Measurements from ENCODE around the gene BOC. TPM values are rescaled to one million over a fixed set of nuclear protein-coding genes. Genes with fewer than 3 reads are reported as not detected.

Gene BOC
- total RNA-seq, 2 experiments from 2014 or later, result not detected

GRCh38 chr3:113231827-113232253 lies 20.5 kb downstream of the BOC start:
- no peak overlapping the region for H3K4me3 Mint-ChIP-seq
- no peak overlapping the region for H3K27ac ChIP-seq (ENCODE audit: low read depth in 1 of 2, low read length in 2 of 2)
- no peaks in the 10 kb centered on the region for H3K27me3 Mint-ChIP-seq
- no peaks in the 10 kb centered on the region for H3K4me1 Mint-ChIP-seq (ENCODE audit: low read depth)
- no peaks in the 10 kb centered on the region for H3K4me1 ChIP-seq (ENCODE audit: insufficient read depth, low read length)
- H3K27ac Mint-ChIP-seq, result no peak overlapping the region
- no peaks in the 10 kb centered on the region for H3K36me3 Mint-ChIP-seq (ENCODE audit: low read depth)
- H3K4me3 ChIP-seq (ENCODE audit: low read length), result no peak overlapping the region
- ChIA-PET CTCF (no interaction called here), POLR2A (no interaction called here)
- no peaks in the 10 kb centered on the region for H3K9me3 Mint-ChIP-seq
- TF ChIP-seq CTCF (IDR thresholded peaks at IDR 0.05), result no peak
- intact Hi-C loops (cut with DNase I, micrococcal nuclease), result no loop called here
- DNase-seq (no peak), ATAC-seq (ENCODE audit: poor library complexity) (no peak)
- no peaks in the 10 kb centered on the region for H3K27me3 ChIP-seq (ENCODE audit: control insufficient read depth in 1 of 2, insufficient read depth in 2 of 2, low read length in 2 of 2)
- no peaks in the 10 kb centered on the region for H3K36me3 ChIP-seq (ENCODE audit: insufficient read depth, low read length)
- H3K9me3 ChIP-seq (ENCODE audit: control insufficient read depth in 1 of 2, insufficient read depth in 1 of 2, low read length in 2 of 2), result no peaks in the 10 kb centered on the region

GRCh38 chr3:113232342-113232741 lies 21.0 kb downstream of the BOC start:
- H3K4me3 ChIP-seq (ENCODE audit: low read length), result no peak overlapping the region
- H3K9me3 ChIP-seq (ENCODE audit: control insufficient read depth in 1 of 2, insufficient read depth in 1 of 2, low read length in 2 of 2), result no peaks in the 10 kb centered on the region
- Mint-ChIP-seq H3K36me3 (ENCODE audit: low read depth) (no peaks in the 10 kb centered on the region), H3K27ac (no peak overlapping the region), H3K4me1 (ENCODE audit: low read depth) (no peaks in the 10 kb centered on the region), H3K27me3 (no peaks in the 10 kb centered on the region), H3K4me3 (no peak overlapping the region), H3K9me3 (no peaks in the 10 kb centered on the region)
- CTCF ChIA-PET, result no interaction called here
- POLR2A ChIA-PET, result no interaction called here
- intact Hi-C loops (cut with DNase I, micrococcal nuclease), result no loop called here
- no peaks in the 10 kb centered on the region for H3K36me3 ChIP-seq (ENCODE audit: insufficient read depth, low read length)
- H3K27me3 ChIP-seq (ENCODE audit: control insufficient read depth in 1 of 2, insufficient read depth in 2 of 2, low read length in 2 of 2), result no peaks in the 10 kb centered on the region
- no peak overlapping the region for H3K27ac ChIP-seq (ENCODE audit: low read depth in 1 of 2, low read length in 2 of 2)
- no peaks in the 10 kb centered on the region for H3K4me1 ChIP-seq (ENCODE audit: insufficient read depth, low read length)
- TF ChIP-seq CTCF (IDR thresholded peaks at IDR 0.05), result no peak
- DNase-seq (no peak), ATAC-seq (ENCODE audit: poor library complexity) (no peak)

GRCh38 chr3:113233497-113233896 lies 22.1 kb downstream of the BOC start:
- Histone ChIP-seq H3K36me3 (ENCODE audit: insufficient read depth, low read length) (no peaks in the 10 kb centered on the region), H3K4me3 (ENCODE audit: low read length) (no peak overlapping the region), H3K9me3 (ENCODE audit: control insufficient read depth in 1 of 2, insufficient read depth in 1 of 2, low read length in 2 of 2) (no peaks in the 10 kb centered on the region), H3K27ac (ENCODE audit: low read depth in 1 of 2, low read length in 2 of 2) (no peak overlapping the region), H3K4me1 (ENCODE audit: insufficient read depth, low read length) (no peaks in the 10 kb centered on the region), H3K27me3 (ENCODE audit: control insufficient read depth in 1 of 2, insufficient read depth in 2 of 2, low read length in 2 of 2) (no peaks in the 10 kb centered on the region)
- DNase-seq, result no peak
- ChIA-PET POLR2A (no interaction called here), CTCF (interaction anchor here (0.5 kb wide), 1 partner anchor 29 kb away, joined by 3 read pairs; no protein-coding TSS in a partner anchor)
- Mint-ChIP-seq H3K4me1 (ENCODE audit: low read depth) (no peaks in the 10 kb centered on the region), H3K4me3 (no peak overlapping the region), H3K27me3 (no peaks in the 10 kb centered on the region), H3K36me3 (ENCODE audit: low read depth) (no peaks in the 10 kb centered on the region), H3K27ac (no peak overlapping the region), H3K9me3 (no peaks in the 10 kb centered on the region)
- no peak for ATAC-seq (ENCODE audit: poor library complexity)
- intact Hi-C loops (cut with DNase I, micrococcal nuclease), result no loop called here
- TF ChIP-seq CTCF (IDR thresholded peaks at IDR 0.05), result no peak

Data from CD4-positive, alpha-beta T cell (primary cell).